ENCODE measurements around the gene PPP1R9B.

Gene PPP1R9B

GRCh38 chr17:50093246-50093645, 57.2 kb downstream of the PPP1R9B start:
- no peaks in the 10 kb centered on the region for H3F3A ChIP-seq (ENCODE audit: insufficient read depth, low read length)
- no peaks in the 10 kb centered on the region for H3K9me2 ChIP-seq (ENCODE audit: low read depth, low read length)
- TF ChIP-seq CTCF (IDR thresholded peaks at IDR 0.05; ENCODE audit: low read length) (no peak), EZH2 (IDR thresholded peaks at IDR 0.05; ENCODE audit: borderline replicate concordance, low read length) (no peak)
- H3K4me2 ChIP-seq (ENCODE audit: low read length): no peak overlapping the region
- H3K27me3 ChIP-seq (ENCODE audit: insufficient read depth, low read length): no peaks in the 10 kb centered on the region; the same call in 1 of the 2 replicates
- no peaks in the 10 kb centered on the region for H3K9me3 ChIP-seq (ENCODE audit: low read length)
- no peaks in the 10 kb centered on the region for H3K79me2 ChIP-seq (ENCODE audit: insufficient read depth, low read length)
- peaks cover 15% of the 10 kb centered on the region for H3K4me1 ChIP-seq (ENCODE audit: insufficient read depth, low read length, severe bottlenecking)
- H3K27ac ChIP-seq (ENCODE audit: low read depth, low read length, poor library complexity, severe bottlenecking): no peak overlapping the region
- no peak overlapping the region for H3K4me3 ChIP-seq (ENCODE audit: low read depth, low read length, poor library complexity, severe bottlenecking)
- H2AFZ ChIP-seq (ENCODE audit: low read length): no peak overlapping the region
- H3K9ac ChIP-seq (ENCODE audit: low read length): no peak overlapping the region
- no peaks in the 10 kb centered on the region for H3K36me3 ChIP-seq (ENCODE audit: insufficient read depth, low read length)
- H4K20me1 ChIP-seq (ENCODE audit: insufficient read depth, low read length): no peaks in the 10 kb centered on the region

GRCh38 chr17:50091918-50092285, 58.6 kb downstream of the PPP1R9B start:
- TF ChIP-seq CTCF (IDR thresholded peaks at IDR 0.05; ENCODE audit: low read length) (no peak), EZH2 (IDR thresholded peaks at IDR 0.05; ENCODE audit: borderline replicate concordance, low read length) (no peak)
- Histone ChIP-seq H3K9me3 (ENCODE audit: low read length) (no peaks in the 10 kb centered on the region), H3K4me1 (ENCODE audit: insufficient read depth, low read length, severe bottlenecking) (peaks cover 15% of the 10 kb centered on the region), H3K4me2 (ENCODE audit: low read length) (no peak overlapping the region), H3K9ac (ENCODE audit: low read length) (no peak overlapping the region), H3K9me2 (ENCODE audit: low read depth, low read length) (no peaks in the 10 kb centered on the region), H3K79me2 (ENCODE audit: insufficient read depth, low read length) (no peaks in the 10 kb centered on the region), H4K20me1 (ENCODE audit: insufficient read depth, low read length) (no peaks in the 10 kb centered on the region), H3K27ac (ENCODE audit: low read depth, low read length, poor library complexity, severe bottlenecking) (no peak overlapping the region), H3K27me3 (ENCODE audit: insufficient read depth, low read length) (no peaks in the 10 kb centered on the region; the same call in 1 of the 2 replicates), H2AFZ (ENCODE audit: low read length) (no peak overlapping the region), H3F3A (ENCODE audit: insufficient read depth, low read length) (no peaks in the 10 kb centered on the region), H3K4me3 (ENCODE audit: low read depth, low read length, poor library complexity, severe bottlenecking) (no peak overlapping the region), H3K36me3 (ENCODE audit: insufficient read depth, low read length) (no peaks in the 10 kb centered on the region)

- Histone ChIP-seq H3K4me2 (ENCODE audit: low read length) (no peak overlapping the region), H3K9me2 (ENCODE audit: low read depth, low read length) (no peaks in the 10 kb centered on the region), H3K9me3 (ENCODE audit: low read length) (no peaks in the 10 kb centered on the region), H3K27me3 (ENCODE audit: insufficient read depth, low read length) (no peaks in the 10 kb centered on the region; the same call in 1 of the 2 replicates), H3K27ac (ENCODE audit: low read depth, low read length, poor library complexity, severe bottlenecking) (no peak overlapping the region), H3K36me3 (ENCODE audit: insufficient read depth, low read length) (no peaks in the 10 kb centered on the region), H2AFZ (ENCODE audit: low read length) (no peak overlapping the region), H3K79me2 (ENCODE audit: insufficient read depth, low read length) (no peaks in the 10 kb centered on the region), H4K20me1 (ENCODE audit: insufficient read depth, low read length) (no peaks in the 10 kb centered on the region), H3K4me3 (ENCODE audit: low read depth, low read length, poor library complexity, severe bottlenecking) (no peak overlapping the region), H3K4me1 (ENCODE audit: insufficient read depth, low read length, severe bottlenecking) (peaks cover 14% of the 10 kb centered on the region), H3K9ac (ENCODE audit: low read length) (no peak overlapping the region), H3F3A (ENCODE audit: insufficient read depth, low read length) (no peaks in the 10 kb centered on the region)
- TF ChIP-seq CTCF (IDR thresholded peaks at IDR 0.05; ENCODE audit: low read length) (no peak), EZH2 (IDR thresholded peaks at IDR 0.05; ENCODE audit: borderline replicate concordance, low read length) (no peak)
These were observed 59.2 kb downstream of the PPP1R9B start for GRCh38 chr17:50090971-50091917.
